PC-9 (cell line): ENCODE measurements around the gene TTC22. TPM values are rescaled to one million over a fixed set of nuclear protein-coding genes. Genes with fewer than 3 reads are reported as not detected.

Source experiments
- BruUV-seq: library from RNA; stranded (reverse); fragments of 400-500 nt; replicated peaks from 2 replicates; lab custom pipeline; 2021; lab: Mats Ljungman, UMichigan
- CTCF ChIA-PET: fragments of 300-600 bp; sonication (Branson Sonifier 250); formaldehyde crosslinking; loops from one replicate; lab custom pipeline; 2022; ENCODE audit warnings: antibody characterized with exemption; lab: Charles Lee
- POLR2A ChIA-PET: fragments of 300-600 bp; sonication (Branson Sonifier 250); formaldehyde crosslinking; loops from one replicate; lab custom pipeline; 2022; ENCODE audit warnings: antibody characterized with exemption; ENCODE audit not compliant: unreplicated experiment; lab: Charles Lee
- DNase-seq, 2 experiments: peaks; one replicate each; pipeline versions ENCODE4 v3.0.0 to v3.0.0-alpha.2; 2015 to 2022; ENCODE audit warnings: mixed read lengths in 1 of 2
- H2AFZ ChIP-seq: fragments of 200-600 bp; sonication (generic); 2 replicates; pipeline ENCODE4 v1.8.1; 2017; ENCODE audit warnings: antibody characterized with exemption
- H3F3A ChIP-seq: fragments of 200-600 bp; sonication (generic); 2 replicates; pipeline ENCODE4 v1.8.1; 2017; ENCODE audit warnings: antibody characterized with exemption, mild to moderate bottlenecking, low read depth; ENCODE audit not compliant: insufficient read depth
- H3K27ac ChIP-seq: fragments of 200-600 bp; sonication (generic); 2 replicates; pipeline ENCODE4 v1.6.1; 2016; ENCODE audit warnings: mixed run types
- H3K27me3 ChIP-seq: fragments of 200-600 bp; sonication (generic); 2 replicates; pipeline ENCODE4 v1.6.1; 2016; ENCODE audit warnings: low read depth, mixed run types; ENCODE audit not compliant: insufficient read depth
- H3K36me3 ChIP-seq: fragments of 200-600 bp; sonication (generic); 2 replicates; pipeline ENCODE4 v1.6.1; 2016; ENCODE audit warnings: low read depth, mixed run types
- H3K4me1 ChIP-seq: fragments of 200-600 bp; sonication (generic); replicated peaks from 2 replicates; pipeline ENCODE4 v1.6.1; 2016; ENCODE audit warnings: mixed run types; ENCODE audit not compliant: insufficient read depth
- H3K4me2 ChIP-seq: fragments of 200-600 bp; sonication (generic); 2 replicates; pipeline ENCODE4 v1.6.1; 2017; ENCODE audit warnings: mixed run types
- H3K4me3 ChIP-seq: fragments of 200-600 bp; sonication (generic); 2 replicates; pipeline ENCODE4 v1.6.1; 2016; ENCODE audit warnings: mixed run types
- H3K79me2 ChIP-seq: fragments of 200-600 bp; sonication (generic); 2 replicates; pipeline ENCODE4 v1.6.1; 2017; ENCODE audit warnings: low read depth, mixed run types
- H3K9me2 ChIP-seq: fragments of 200-600 bp; sonication (generic); 2 replicates; pipeline ENCODE4 v1.8.1; 2017; ENCODE audit warnings: mild to moderate bottlenecking; ENCODE audit not compliant: insufficient read depth
- H3K9me3 ChIP-seq: fragments of 200-600 bp; sonication (generic); 2 replicates; pipeline ENCODE4 v1.8.1; 2016; ENCODE audit warnings: low read depth; ENCODE audit not compliant: insufficient read depth
- H4K20me1 ChIP-seq: fragments of 200-600 bp; sonication (generic); 2 replicates; pipeline ENCODE4 v1.8.1; 2017; ENCODE audit not compliant: insufficient read depth
- EZH2 ChIP-seq: fragments of 200-600 bp; sonication (generic); IDR thresholded peaks from 2 replicates; pipeline ENCODE4 v1.8.0; 2017; ENCODE audit warnings: antibody characterized with exemption, low read depth
- intact Hi-C: fragments of 100-400 bp; cut with micrococcal nuclease; formaldehyde crosslinking; loops from one replicate; pipeline ENCODE4 v1.10.0; 2022; ENCODE audit not compliant: unreplicated experiment
- total RNA-seq: library from RNA; stranded (reverse); gene quantifications from 2 replicates; pipeline ENCODE4 v1.2.3, GENCODE V29; 2021
- TF ChIP-seq, protein P1 (sequence below): fragments of 200-600 bp; sonication (generic); conservative IDR thresholded peaks from 2 replicates; pipeline ENCODE4 v1.6.1; 2017; ENCODE audit warnings: mixed run types, antibody characterized with exemption, mild to moderate bottlenecking, moderate library complexity

Gene TTC22
- total RNA-seq, 1 experiment from 2014 or later, result 26.3 TPM

DNA sequence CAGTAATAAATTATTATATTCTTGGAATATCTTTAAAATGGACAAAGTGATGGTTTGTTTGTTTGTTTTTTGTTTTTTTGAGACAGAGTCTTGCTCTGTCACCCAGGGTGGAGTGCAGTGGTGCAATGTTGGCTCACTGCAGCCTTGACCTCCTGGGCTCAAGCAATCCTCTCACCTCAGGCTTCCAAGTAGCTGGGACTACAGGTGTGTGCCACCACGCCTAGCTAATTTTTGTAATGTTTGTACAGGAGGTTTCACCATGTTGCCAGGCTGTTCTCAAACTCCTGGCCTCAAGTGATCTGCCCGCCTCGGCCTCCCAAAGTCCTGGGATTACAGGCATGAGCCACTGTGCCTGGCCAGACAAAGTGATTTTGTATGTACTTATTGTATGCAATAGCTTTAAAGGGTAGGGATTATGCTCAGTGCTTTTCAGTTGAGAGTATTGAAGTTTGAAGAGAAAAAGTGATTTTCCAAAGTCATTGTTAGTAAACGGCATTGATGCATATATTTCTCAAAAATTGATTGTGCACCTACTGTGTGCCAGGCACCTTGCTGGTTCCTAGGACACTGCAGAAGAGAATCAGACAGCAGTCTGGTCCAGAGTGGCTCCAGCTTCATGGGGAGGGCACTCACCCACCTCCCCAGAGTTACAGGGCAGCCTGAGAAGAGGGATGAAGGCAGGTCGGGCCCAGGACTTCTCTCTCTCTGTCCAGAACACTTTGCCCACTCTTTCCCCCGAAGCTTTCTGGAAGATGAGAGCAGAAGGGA lies 34.2 kb upstream of the TTC22 start:
- CTCF ChIA-PET, result no interaction called here
- intact Hi-C loops, result no loop called here

DNA sequence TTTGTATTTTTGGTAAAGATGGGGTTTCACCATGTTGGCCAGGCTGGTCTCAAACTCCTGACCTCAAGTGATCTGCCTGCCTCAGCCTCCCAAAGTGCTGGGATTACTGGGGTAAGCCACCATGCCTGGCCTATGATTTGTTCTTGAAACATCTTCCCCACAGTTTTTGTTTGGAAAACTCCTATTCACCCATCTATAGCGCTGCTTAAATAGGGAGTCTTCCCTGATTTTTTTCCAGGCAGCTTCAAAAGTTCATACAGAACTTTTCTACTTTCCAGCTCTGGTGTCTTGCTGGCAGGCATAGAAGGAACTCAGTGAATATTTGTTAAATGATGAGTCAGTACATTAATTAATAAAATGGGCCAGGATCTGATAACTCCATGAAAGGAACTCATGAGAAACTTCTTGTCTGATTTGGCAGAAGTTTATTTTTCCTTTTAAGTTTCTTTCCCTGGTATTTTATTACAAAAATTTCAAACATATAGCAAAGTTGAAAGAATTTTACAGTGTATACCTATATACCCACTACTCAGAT lies 33.0 kb upstream of the TTC22 start:
- H3K36me3 ChIP-seq, result no peaks in the 10 kb centered on the region
- no peaks in the 10 kb centered on the region; the same call in 1 of the 2 replicates for H3F3A ChIP-seq
- H3K4me3 ChIP-seq, result no peak overlapping the region
- H3K9me3 ChIP-seq, result no peaks in the 10 kb centered on the region
- no peak overlapping the region for H3K4me2 ChIP-seq
- no peaks in the 10 kb centered on the region for H3K9me2 ChIP-seq
- no peak overlapping the region for H3K27ac ChIP-seq
- TF ChIP-seq EZH2, result no peak
- TF ChIP-seq, protein P1, sequence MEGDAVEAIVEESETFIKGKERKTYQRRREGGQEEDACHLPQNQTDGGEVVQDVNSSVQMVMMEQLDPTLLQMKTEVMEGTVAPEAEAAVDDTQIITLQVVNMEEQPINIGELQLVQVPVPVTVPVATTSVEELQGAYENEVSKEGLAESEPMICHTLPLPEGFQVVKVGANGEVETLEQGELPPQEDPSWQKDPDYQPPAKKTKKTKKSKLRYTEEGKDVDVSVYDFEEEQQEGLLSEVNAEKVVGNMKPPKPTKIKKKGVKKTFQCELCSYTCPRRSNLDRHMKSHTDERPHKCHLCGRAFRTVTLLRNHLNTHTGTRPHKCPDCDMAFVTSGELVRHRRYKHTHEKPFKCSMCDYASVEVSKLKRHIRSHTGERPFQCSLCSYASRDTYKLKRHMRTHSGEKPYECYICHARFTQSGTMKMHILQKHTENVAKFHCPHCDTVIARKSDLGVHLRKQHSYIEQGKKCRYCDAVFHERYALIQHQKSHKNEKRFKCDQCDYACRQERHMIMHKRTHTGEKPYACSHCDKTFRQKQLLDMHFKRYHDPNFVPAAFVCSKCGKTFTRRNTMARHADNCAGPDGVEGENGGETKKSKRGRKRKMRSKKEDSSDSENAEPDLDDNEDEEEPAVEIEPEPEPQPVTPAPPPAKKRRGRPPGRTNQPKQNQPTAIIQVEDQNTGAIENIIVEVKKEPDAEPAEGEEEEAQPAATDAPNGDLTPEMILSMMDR, result no peak
- H4K20me1 ChIP-seq, result no peaks in the 10 kb centered on the region
- no peaks in the 10 kb centered on the region for H3K79me2 ChIP-seq
- intact Hi-C loops, result no loop called here
- ChIA-PET POLR2A (no interaction called here), CTCF (no interaction called here)
- no peaks in the 10 kb centered on the region for H3K4me1 ChIP-seq
- no TSS peak for BruUV-seq
- DNase-seq, result no peak
- no peaks in the 10 kb centered on the region for H3K27me3 ChIP-seq
- H2AFZ ChIP-seq, result no peak overlapping the region

More for the DNA sequence above, 34.2 kb upstream of the TTC22 start:
- Histone ChIP-seq H3K36me3 (no peaks in the 10 kb centered on the region), H3K27ac (no peak overlapping the region), H3K9me2 (no peaks in the 10 kb centered on the region), H3K27me3 (no peaks in the 10 kb centered on the region), H4K20me1 (no peaks in the 10 kb centered on the region), H3K79me2 (no peaks in the 10 kb centered on the region), H3K4me2 (no peak overlapping the region), H3K4me3 (no peak overlapping the region), H3K4me1 (no peaks in the 10 kb centered on the region), H3K9me3 (no peaks in the 10 kb centered on the region), H3F3A (no peaks in the 10 kb centered on the region; the same call in 1 of the 2 replicates), H2AFZ (no peak overlapping the region)
- DNase-seq, result no peak
- POLR2A ChIA-PET, result interaction anchor here (0.6 to 1.2 kb wide), 2 partner anchors 16 to 74 kb away, joined by 3 read pairs; no protein-coding TSS in a partner anchor
- no TSS peak for BruUV-seq
- TF ChIP-seq, protein P1, result no peak
- TF ChIP-seq EZH2, result no peak

DNA sequence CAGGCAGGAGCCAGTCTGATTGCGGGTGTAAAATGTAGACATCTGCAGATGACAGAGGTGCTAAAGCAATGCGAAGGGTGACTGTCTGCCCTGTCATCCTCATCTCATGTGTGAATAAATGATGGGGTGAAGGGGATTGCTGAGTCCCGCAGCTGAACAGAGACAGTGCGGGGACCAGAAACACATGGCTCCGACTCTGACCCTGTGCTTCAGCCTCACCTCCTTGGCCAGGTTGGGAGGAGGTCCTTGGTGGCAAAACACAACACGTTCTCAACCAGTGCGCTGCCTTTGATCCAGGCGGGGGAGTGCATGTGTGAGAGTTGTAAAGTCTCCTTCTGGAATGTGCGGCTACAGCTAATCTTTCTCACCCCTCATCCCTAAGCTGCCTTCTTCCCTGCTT lies 32.0 kb upstream of the TTC22 start:
- TF ChIP-seq EZH2, result no peak
- TF ChIP-seq, protein P1, result no peak
- no peaks in the 10 kb centered on the region for H3K27me3 ChIP-seq
- H3K27ac ChIP-seq, result no peak overlapping the region
- CTCF ChIA-PET, result no interaction called here
- no peak overlapping the region for H3K4me2 ChIP-seq
- intact Hi-C loops, result no loop called here
- DNase-seq, result no peak
- H3K9me2 ChIP-seq, result no peaks in the 10 kb centered on the region
- no peaks in the 10 kb centered on the region for H4K20me1 ChIP-seq
- no peaks in the 10 kb centered on the region for H3K36me3 ChIP-seq
- POLR2A ChIA-PET, result no interaction called here
- no TSS peak for BruUV-seq
- no peaks in the 10 kb centered on the region for H3K4me1 ChIP-seq
- H3K79me2 ChIP-seq, result no peaks in the 10 kb centered on the region
- H3K9me3 ChIP-seq, result no peaks in the 10 kb centered on the region
- H3F3A ChIP-seq, result no peaks in the 10 kb centered on the region
- no peak overlapping the region for H2AFZ ChIP-seq
- H3K4me3 ChIP-seq, result no peak overlapping the region
